Nephron (organoid): Measurements from ENCODE around the gene ATP5F1D.

ENCODE experiments used
- H3K27ac Mint-ChIP-seq, 3 experiments: 2 replicates each; pipeline ENCODE4 v1.8.0; 2020; ENCODE audit warnings: mixed read lengths in 3 of 3, mild to moderate bottlenecking in 2 of 3, moderate library complexity in 1 of 3
- H3K27me3 Mint-ChIP-seq: 2 replicates; pipeline ENCODE4 v1.8.0; 2021; ENCODE audit warnings: low read depth, mild to moderate bottlenecking, moderate library complexity, mixed read lengths
- H3K36me3 Mint-ChIP-seq: 2 replicates; pipeline ENCODE4 v1.8.0; 2020; ENCODE audit warnings: low read depth, mixed read lengths
- H3K4me1 Mint-ChIP-seq: 2 replicates; pipeline ENCODE4 v1.8.0; 2020; ENCODE audit warnings: mixed read lengths
- H3K4me3 Mint-ChIP-seq, 3 experiments: 2 replicates each; pipeline ENCODE4 v1.8.0; 2020; ENCODE audit warnings: mild to moderate bottlenecking in 3 of 3, mixed read lengths in 3 of 3, moderate library complexity in 2 of 3
- H3K9me3 Mint-ChIP-seq: 2 replicates; pipeline ENCODE4 v1.8.0; 2020; ENCODE audit warnings: mixed read lengths
- TF ChIP-seq, protein P1 (sequence below), 3 experiments: fragments of 200-600 bp; sonication (generic); IDR thresholded peaks; one replicate each; pipeline ENCODE4 v1.5.0; 2021; ENCODE audit warnings: antibody characterized with exemption in 3 of 3; ENCODE audit not compliant: unreplicated experiment in 3 of 3

The ATP5F1D gene

DNA sequence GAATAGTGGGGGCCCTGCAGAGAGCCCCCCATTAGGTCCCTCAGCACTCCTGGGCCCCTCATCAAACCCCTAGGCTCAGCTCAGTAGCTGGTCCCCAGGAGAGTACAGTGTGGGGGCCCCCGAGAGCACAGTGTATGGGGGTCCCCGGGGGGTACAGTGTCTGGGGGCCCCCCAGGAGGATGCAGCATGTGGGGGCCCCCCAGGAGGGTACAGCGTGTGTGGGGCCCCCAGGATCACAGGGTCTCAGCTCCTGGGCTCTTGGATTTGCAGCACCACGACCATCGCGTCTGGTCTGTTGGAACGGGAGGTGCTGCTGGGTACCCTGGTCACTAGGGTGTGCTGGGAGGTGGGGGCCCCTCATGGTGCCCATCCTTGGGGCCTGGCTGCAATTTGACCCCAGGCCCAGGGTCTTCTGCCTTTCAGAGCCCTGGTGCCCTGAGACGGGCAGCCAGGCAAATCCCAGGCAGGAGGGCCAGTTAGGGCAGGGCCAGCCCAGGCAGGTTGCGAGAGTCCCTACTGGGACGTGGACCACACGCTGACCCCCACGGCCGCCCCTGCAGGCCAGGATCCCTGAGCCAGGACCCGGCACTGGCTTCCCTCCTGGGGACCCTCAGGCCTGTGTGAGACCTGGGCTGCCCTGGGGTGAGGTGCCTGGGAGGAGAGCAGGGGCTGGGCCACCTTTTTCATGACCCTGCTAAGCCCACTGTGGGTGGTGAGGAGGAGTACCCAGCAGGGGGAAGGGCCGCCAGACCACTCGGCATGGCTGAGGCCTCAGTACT is 17.3 kb upstream of the ATP5F1D start:
- Mint-ChIP-seq H3K4me3 (no peak overlapping the region), H3K27me3 (no peaks in the 10 kb centered on the region), H3K27ac (no peak overlapping the region), H3K36me3 (peaks cover 4% of the 10 kb centered on the region), H3K9me3 (no peaks in the 10 kb centered on the region), H3K4me1 (no peaks in the 10 kb centered on the region)
- TF ChIP-seq, protein P1, sequence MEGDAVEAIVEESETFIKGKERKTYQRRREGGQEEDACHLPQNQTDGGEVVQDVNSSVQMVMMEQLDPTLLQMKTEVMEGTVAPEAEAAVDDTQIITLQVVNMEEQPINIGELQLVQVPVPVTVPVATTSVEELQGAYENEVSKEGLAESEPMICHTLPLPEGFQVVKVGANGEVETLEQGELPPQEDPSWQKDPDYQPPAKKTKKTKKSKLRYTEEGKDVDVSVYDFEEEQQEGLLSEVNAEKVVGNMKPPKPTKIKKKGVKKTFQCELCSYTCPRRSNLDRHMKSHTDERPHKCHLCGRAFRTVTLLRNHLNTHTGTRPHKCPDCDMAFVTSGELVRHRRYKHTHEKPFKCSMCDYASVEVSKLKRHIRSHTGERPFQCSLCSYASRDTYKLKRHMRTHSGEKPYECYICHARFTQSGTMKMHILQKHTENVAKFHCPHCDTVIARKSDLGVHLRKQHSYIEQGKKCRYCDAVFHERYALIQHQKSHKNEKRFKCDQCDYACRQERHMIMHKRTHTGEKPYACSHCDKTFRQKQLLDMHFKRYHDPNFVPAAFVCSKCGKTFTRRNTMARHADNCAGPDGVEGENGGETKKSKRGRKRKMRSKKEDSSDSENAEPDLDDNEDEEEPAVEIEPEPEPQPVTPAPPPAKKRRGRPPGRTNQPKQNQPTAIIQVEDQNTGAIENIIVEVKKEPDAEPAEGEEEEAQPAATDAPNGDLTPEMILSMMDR (IDR thresholded peaks at IDR 0.05; ENCODE audit: unreplicated experiment in 3 of 3), result no peak

DNA sequence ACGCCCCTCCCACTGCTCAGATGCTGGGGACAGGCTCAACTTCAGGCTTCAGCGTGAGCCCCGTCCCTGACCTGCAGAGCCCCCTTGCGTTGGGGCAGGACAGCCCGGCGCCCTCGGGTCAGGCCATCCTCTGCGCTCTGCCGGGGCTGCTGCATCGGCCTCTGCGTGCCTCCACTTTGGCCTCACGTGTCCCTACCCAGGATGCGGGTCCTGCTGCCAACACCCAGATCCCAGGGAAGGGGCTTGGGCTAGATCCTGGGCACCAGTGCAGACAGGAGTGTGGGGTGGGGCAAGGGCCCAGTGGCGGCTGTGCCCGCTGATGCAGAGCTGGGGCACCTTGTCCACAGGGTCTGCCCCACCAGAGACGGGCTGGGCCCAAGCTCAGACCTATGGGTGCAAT is 16.7 kb upstream of the ATP5F1D start:
- TF ChIP-seq, protein P1 (IDR thresholded peaks at IDR 0.05; ENCODE audit: unreplicated experiment in 3 of 3), result no peak
- Mint-ChIP-seq H3K27me3 (no peaks in the 10 kb centered on the region), H3K4me3 (no peak overlapping the region), H3K27ac (no peak overlapping the region), H3K9me3 (no peaks in the 10 kb centered on the region), H3K36me3 (peaks cover 4% of the 10 kb centered on the region), H3K4me1 (no peaks in the 10 kb centered on the region)

DNA sequence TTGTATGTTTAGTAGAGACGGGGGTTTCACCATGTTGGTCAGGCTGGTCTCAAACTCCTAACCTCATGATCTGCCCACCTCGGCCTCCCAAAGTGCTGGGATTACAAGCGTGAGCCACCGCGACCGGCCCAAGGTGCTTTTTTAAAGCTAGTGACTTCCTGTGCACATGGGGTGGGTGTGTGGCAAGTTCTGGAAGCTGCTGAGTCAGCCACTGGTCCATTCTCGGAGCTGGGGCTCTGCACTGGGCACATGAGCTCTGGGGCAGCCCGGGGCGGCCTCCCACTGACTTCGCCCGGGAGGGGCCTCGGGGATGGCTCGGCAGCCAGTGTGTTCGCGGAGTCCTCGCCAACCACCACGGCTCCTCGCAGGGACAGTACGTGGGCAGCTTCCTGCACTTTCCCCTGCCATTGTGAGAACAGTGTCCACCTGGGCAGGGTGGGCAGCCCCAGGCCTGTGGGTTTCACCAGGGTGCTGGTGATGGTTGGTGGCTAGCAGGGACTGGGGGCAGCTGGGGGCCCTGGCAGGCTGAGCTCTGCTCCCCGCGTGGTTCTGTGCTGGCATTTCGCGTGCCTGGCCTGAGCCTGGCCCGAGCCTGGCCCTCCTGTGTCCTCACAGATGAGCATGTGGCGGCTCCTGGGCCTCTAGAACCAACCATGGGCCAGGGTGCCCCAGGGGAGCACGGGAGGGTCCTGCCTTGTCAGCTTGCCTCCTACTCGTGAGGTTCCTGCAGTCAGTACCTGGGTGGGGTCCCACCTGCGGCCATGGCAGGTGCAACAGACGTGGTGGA is 15.9 kb upstream of the ATP5F1D start:
- H3K27ac Mint-ChIP-seq, result no peak overlapping the region
- TF ChIP-seq, protein P1 (IDR thresholded peaks at IDR 0.05; ENCODE audit: unreplicated experiment in 3 of 3), result no peak
- no peaks in the 10 kb centered on the region for H3K4me1 Mint-ChIP-seq
- no peaks in the 10 kb centered on the region for H3K9me3 Mint-ChIP-seq
- H3K4me3 Mint-ChIP-seq, result no peak overlapping the region
- H3K27me3 Mint-ChIP-seq, result no peaks in the 10 kb centered on the region
- H3K36me3 Mint-ChIP-seq, result peaks cover 4% of the 10 kb centered on the region

DNA sequence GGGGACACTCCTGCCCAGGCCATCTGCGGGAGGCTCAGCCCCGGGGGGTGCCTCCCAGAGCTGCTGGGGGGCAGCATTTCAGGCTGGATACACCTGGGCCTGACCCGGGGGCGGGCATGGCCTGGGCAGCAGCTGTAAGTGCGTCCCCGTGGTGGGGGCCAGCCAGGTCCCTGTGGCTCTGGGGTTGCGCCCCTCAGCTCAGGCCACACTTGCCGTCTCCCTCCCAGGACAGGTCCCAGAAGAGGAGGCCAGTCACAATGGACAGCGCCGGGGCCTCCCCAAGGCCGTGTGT is 15.4 kb upstream of the ATP5F1D start:
- TF ChIP-seq, protein P1 (IDR thresholded peaks at IDR 0.05; ENCODE audit: unreplicated experiment in 3 of 3), result no peak
- H3K4me3 Mint-ChIP-seq, result no peak overlapping the region
- H3K36me3 Mint-ChIP-seq, result peaks cover 4% of the 10 kb centered on the region
- no peaks in the 10 kb centered on the region for H3K9me3 Mint-ChIP-seq
- H3K27me3 Mint-ChIP-seq, result no peaks in the 10 kb centered on the region
- no peaks in the 10 kb centered on the region for H3K4me1 Mint-ChIP-seq
- no peak overlapping the region for H3K27ac Mint-ChIP-seq

DNA sequence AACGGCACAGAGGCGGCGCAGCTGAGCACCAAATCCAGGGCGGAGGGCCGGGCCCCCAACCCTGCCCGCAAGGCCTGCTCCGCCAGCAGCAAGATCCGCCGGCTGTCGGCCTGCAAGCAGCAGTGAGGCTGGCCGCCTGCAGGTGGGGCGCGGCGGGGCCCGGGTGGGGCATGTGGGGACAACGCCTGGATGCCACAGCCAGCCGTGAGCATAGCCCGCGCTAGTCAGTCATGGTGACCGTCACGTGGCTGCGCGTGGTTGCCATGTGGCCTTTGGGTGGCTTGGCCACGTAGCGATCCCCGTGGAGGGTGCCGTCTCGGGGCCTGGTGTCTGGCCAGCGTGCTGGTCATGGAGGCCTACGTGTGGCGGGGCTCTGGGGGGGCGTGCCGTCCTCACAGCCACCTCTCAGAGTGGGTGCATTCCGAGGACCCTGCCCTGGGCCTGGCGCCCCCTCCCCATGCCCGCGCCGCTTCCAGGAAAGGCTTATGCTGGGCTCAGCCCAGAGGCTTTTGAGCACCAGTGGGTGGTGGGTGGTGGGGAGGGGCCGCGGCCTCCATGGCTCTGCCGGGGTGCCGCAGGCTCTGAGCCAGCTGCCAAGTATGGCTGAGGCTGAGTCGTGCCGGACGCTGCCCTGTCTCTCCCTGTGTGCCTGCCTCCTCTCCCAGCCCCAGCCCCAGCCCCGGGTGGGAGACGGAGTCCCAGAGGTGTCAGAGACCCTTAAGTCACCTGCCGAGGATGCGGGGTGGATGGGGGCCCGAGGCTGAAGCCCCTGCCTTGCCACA is 14.8 kb upstream of the ATP5F1D start:
- H3K27me3 Mint-ChIP-seq, result no peaks in the 10 kb centered on the region
- no peak overlapping the region for H3K4me3 Mint-ChIP-seq
- no peak overlapping the region for H3K27ac Mint-ChIP-seq
- no peaks in the 10 kb centered on the region for H3K9me3 Mint-ChIP-seq
- TF ChIP-seq, protein P1 (IDR thresholded peaks at IDR 0.05; ENCODE audit: unreplicated experiment in 3 of 3), result no peak
- peaks cover 2% of the 10 kb centered on the region for H3K4me1 Mint-ChIP-seq
- H3K36me3 Mint-ChIP-seq, result peaks cover 4% of the 10 kb centered on the region
